SK-N-DZ (cell line): Measurements from ENCODE around the gene PEX13. TPM values are rescaled to one million over a fixed set of nuclear protein-coding genes. Genes with fewer than 3 reads are reported as not detected.
"Not testable (repeated sequence)": the region's sequence is repeated elsewhere in the genome, so short reads cannot be mapped to it uniquely, and the experiment has no call there.

Experiments used
- DNase-seq: peaks from one replicate; pipeline ENCODE4 v3.0.0-alpha.2; 2015; ENCODE audit warnings: low spot score
- polyA plus RNA-seq, 2 experiments: library from polyadenylated mRNA; depleted of rRNA; stranded (reverse); fragments of >200 nt; gene quantifications; 2 replicates each; pipeline ENCODE4 v1.2.3, GENCODE V29; 2014

The PEX13 gene, protein sequence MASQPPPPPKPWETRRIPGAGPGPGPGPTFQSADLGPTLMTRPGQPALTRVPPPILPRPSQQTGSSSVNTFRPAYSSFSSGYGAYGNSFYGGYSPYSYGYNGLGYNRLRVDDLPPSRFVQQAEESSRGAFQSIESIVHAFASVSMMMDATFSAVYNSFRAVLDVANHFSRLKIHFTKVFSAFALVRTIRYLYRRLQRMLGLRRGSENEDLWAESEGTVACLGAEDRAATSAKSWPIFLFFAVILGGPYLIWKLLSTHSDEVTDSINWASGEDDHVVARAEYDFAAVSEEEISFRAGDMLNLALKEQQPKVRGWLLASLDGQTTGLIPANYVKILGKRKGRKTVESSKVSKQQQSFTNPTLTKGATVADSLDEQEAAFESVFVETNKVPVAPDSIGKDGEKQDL
- polyA plus RNA-seq (2014; cell fraction: cytosol; rRNA removed), result 39.6 and 43.1 TPM in 2 replicates
- 27.0 and 27.1 TPM in 2 replicates for polyA plus RNA-seq (2014; cell fraction: nucleus; rRNA removed)

DNA sequence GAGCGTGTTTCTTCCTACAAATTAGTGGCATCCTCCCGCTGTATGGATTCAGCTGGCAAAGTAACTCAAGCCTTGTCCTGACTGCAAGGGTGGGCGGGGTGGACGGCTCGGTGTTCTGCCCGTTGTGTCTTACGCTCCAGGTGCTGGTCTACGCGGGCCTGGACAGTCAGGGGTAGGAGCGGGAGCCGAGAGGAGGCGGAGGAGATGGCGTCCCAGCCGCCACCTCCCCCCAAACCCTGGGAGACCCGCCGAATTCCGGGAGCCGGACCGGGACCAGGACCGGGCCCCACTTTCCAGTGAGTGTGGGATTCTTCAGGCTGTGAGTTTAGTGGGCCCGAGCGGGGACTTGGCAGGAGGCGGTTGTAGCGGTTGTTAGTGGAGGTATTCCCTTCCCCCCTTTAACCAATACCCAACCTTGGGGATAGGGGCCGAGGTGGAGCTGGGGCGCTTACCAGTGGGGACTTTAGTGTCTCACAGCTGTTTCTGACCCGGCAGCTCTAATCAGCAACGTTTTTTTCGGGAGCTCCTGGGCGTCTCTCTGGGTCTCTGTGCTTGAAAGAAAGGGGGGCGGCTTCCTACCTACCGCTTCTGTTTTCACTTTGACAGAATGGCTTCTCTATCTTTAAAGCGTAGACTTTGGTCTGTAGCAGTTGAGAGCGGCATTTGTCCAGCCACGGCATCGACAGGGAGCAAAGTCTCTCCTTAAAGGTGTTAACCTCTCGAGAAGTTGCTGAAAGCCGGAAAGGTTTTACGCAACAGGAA, at the start of gene PEX13, which contains the start of gene PUS10:
PEX13 (plus strand) TSS at position 165 of the 762 bp plus-strand sequence; CDS start at position 205, 40 bp downstream.
PUS10 (minus strand) TSS at position 700 of the 762 bp plus-strand sequence. CDS start 6,365 bp downstream, outside the sequence.
- DNase-seq, result peak; percentile 82

DNA sequence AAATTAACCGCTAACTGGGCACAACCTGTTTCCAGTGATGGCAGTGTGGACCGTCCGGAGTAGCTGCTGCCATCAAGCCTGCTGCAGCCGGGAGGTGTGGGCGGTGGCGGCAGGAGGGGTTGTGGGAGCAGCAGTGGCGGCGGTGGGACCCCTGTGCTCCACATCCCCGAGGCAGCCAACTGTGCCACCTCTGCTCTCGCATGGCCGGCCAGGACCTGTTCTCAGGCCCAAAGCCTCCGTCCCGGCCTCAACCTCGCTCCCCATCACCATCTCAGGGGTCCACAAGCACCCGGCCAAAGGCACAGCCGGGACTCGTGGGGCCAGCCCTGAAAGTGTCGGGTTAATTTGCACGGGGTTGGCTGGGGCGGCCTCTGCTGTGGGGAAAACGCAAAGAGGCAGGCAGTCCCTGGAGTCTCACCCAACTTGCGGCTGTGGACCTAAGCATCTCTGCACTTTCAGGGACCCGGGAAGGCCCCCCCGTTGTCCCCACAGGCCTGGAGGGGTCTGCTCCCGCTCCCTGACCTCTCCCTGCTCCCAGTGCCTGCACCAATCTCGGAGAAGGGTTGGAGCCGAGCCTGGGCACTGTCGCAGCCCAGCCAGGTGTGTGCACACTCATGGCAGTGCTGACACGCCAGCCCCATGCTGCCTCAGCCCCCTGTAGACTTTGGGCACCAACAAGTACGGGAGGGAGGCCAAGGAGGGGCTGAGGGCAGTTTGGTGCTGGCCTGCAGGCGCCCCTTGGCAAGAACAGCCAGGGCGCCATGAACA, 44.4 kb upstream of the PEX13 start:
- DNase-seq, result no peak

DNA sequence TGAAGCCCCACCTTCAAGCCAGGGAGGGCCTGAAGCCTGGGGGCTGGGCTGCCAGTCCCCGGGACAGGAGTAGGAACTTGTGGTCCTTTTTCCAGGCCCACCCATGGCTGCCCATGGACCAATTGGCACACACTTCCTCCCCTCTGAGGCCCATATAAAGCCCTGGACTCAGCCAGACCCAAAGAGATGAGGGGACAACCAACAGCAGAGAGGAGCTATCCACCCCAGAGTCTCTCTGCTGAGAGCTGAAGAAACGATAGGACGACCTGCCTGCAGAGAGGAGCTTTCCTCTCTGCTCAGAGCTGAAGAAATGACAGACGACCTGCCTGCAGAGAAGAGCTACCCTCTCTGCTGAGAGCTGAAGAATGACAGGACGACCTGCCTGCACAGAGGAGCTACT, 43.8 kb upstream of the PEX13 start:
- no peak for DNase-seq

DNA sequence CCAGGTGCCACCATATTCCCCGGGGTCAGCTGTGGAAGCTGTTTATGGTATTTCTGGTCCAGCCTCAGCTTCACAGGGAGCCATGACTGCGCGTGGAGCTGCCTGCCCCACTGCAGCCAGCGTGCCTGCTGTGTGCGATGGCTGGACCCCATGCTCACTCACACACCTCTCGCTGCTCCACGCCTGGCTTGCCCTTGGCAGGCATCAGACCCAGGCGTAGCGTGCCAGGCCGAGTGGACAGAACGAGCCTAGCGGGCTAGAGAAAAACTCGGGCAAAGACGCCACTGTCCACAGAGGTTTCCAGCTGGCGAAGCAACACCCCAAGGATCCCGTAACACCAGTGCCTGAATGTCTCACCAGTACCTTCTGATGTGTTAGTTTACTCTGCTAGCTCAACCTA, 42.9 kb upstream of the PEX13 start:
- no peak for DNase-seq

DNA sequence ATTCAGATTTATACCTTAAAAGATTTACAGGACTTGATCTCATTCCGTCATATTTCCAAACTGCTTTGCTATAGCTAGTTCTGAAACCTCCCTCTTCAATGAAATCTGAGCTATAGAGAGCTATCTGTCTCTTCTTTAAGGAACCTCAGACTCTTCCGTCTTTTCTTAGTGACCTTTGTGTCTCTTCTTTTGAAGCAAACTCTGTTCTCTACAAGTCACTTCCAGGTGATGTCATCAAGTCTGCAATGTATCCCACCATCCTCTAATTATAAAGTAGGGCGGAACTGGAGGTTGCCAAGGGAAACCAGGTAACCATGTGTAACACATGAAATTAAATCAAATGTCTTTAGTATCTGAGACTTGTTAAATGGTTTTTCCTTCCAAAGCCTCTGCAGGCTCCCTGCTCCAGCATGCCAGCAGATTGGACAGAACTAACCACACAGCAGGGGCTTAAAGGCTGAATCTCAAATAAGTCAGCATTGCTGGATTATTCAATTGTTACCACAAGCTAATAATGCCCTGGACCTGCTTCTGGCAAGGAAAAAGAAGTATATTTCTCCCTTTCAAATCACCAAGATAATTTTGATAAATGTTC, 41.2 kb upstream of the PEX13 start:
- DNase-seq, result no peak

DNA sequence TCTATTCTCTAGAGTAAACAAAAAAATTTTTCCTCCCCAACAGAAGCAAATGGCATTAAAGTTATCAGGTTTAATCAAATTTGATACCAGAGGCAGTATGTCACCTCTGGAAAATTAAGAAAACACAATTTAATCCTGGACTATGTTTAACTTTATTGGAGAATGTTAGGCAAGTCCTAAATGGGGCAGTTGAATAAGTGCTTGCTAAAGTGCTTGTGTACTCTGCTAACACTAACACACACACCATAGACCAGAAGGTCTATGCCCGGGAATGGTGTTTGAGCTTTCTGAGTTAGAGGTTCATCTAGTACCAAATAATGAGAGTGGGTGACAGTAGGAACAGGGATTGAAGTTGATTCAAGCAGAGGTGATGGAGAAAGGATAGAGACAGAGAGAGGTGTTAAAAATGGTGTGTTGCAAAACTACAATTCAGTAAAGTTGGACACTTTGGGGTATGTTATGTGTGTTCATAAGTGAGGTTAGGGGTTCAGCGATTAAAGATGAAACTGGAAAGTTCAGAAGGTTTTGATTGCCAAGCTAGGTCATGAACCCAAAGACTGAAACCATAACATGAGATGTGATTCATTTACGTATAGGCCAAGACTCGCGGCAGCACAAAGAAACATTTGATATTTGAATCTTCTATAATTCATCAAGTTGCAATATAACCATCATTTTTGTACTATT, 40.5 kb upstream of the PEX13 start:
- no peak for DNase-seq

DNA sequence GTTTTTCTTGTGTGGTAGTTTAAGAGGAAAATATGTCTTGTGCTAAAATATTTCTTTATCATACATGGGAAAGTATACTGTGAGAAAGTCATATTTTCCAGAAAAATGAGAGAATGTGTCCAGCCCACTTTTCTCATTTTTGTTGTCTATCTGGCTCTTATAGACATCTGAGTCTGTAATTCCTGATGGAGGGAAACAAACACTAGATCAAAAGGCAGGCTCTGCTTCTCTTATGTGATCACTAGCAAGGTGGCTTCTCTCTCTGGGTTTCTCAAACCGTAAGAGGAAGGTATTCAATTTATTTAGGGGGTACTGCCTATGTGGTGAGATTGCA, 40.0 kb upstream of the PEX13 start:
- DNase-seq, result no peak

- no peak for DNase-seq
These were observed 38.3 kb upstream of the PEX13 start for GRCh38 chr2:60979231-60979630.

GRCh38 chr2:60980071-60980815, 37.3 kb upstream of the PEX13 start:
- no peak for DNase-seq

DNA sequence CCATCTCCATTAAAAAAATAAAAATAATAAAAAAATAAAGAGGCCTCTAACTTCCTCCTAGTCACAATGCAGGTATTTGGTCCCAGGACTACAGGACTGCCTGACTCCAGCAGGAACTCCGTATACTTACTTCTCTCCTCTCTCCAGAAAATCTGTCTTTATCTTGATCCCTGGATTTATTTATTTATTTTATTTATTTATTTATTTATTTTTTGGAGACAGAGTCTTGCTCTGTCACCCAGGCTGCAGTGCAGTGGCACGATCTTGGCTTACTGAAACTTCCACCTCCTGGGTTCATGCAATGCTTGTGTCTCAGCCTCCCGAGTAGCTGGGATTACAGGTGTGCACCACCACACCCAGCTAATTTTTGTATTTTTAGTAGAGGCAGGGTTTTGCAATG, 35.5 kb upstream of the PEX13 start:
- not testable (repeated sequence) for DNase-seq

DNA sequence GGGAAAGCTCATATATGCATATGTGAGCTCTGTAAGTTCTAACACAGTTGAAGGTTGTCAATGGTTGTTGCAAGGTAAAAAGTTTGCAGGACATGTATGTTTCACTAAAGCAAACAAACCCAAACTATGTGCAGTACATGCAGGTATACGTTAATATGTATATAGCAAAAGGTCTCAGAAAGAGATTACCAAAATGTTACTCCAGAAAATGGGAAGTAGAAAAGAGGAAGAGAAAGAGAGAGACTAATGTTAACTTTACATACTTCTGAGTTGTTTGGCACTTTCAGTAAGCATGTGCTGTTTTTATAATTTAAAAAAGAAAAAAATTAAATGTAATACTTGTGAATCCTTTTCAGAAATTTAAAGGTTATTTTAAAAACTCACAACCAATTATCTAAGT, 32.8 kb upstream of the PEX13 start:
- no peak for DNase-seq

DNA sequence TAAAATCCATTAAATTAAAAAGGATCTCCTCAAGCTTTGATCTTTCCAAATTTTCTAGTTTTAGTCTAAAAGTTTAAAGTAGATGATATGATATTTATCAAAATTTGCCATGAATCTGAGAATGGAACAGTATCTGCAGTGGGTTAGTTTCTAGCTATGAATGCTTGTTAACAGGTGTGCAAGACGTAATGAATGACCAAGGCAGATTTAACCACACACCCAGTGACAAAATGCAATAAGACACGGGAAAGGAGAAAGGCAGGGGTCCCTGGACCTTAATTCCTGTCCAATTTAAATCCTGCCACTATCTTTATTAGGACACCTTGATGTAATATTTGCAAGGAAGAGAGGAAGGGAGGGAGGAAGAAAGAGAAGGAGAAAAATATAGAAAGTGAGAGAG, 30.5 kb upstream of the PEX13 start:
- no peak for DNase-seq

DNA sequence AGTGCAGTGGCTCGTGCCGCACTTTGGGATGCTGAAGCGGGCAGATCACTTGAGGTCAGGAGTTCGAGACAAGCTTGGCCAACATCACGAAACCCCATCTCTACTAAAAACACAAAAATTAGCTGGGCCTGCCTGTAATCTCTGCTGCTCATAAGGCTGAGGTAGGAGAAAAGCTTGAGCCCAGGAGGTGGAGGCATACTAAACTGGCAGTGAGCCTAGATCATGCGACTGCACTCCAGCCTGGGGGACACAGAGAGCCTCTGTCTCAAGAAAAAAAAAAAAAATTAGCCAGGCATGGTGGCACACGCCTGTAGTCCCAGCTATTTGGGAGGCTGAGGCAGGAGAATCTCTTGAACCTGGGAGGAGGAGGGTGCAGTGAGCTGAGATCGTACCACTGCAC, 29.9 kb upstream of the PEX13 start:
- not testable (repeated sequence) for DNase-seq

DNA sequence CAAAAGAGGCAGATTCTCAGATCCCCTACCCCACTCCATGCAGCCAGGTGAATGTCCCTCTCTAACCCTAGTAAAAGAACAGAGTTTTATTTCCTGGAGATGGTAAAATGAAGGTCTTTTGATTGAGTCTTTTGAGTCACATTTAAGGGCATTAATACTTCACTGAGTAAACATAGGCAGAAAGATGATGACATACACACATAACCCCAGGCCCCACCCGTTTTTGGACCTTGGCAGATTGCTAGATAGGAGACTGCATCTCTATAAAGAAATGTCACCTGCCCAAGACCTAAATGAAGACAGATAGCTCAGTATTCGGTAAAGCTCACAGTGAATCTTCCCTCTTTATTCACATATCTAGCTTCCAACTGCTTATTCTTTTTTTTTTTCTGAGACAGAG, 28.3 kb upstream of the PEX13 start:
- no peak for DNase-seq

DNA sequence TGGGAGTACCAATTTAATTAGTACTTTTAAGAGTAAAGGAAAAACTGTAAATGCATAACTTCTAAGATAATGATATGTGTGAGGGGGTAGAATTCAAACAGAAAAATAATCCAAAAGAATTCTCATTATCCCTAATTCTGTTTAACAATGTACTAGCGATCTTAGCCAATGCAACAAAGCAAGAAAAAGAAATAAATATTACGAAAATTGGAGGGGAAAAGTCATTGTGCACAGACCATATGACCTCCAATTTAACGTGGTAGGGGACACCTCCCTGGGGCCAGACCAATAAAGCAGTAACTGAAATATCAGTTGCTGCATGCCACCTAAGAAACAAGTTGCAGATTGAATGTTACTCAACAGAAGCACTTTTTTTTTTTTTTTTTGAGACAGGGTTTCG, 25.9 kb upstream of the PEX13 start:
- DNase-seq, result no peak

DNA sequence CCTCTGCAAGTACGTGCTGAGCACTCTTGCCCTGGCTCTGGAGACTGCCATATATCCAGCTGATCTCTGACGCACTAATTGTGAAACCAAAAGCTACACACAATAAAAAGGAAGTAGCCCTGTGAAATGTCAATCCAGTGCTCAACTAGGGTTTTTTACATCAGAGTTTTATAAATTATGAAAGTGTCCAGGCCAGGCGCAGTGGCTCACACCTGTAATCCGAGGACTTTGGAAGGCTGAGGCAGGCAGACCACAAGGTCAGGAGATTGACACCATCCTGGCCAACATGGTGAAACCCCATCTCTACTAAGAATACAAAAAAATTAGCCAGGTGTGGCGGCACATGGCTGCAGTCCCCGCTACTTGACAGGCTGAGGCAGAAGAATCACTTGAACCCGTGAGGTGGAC, 24.5 kb upstream of the PEX13 start:
- no peak for DNase-seq

GRCh38 chr2:60994131-60994530, 23.4 kb upstream of the PEX13 start:
- DNase-seq, result no peak

DNA sequence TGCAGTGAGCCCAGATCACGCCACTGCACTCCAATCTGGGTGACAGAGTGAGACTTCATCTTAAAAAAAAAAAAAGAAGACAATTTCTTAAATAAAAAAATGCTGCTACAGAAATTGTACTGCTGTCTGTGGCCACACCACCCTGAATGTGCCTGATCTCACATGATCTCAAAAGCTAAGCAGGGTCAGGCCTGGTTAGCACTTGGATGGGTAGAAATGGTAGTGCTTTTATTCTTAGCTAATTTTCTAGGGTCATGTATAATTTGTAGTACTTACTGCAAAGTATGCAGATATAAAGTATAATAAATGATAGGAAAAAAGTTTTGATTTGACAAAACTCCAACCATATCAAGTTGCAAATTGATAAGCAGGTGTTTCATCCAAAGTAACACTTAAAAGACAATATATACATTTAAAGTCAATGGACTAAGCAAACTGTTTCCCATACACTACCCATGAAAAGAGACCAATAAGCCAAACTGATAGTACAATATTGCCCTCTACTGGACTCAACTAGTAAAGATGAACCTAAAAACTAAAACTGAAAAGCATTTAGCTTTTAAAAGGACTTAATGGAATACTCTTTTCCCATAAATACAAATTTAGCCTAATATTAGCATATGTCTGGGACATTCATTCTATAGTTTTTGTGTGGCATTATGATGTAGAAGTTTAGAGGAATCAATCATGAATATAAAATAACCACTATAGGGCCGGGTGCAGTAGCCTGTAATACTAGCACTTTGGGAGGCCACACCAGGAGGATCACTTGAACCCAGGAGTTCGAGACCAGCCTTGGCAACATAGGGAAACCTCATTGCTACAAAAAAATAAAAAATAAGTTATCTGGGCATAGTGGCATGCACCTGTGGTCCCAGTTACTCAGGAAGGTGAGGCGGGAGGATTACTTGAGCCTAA, 18.6 kb upstream of the PEX13 start:
- DNase-seq, result peak; percentile 47

- no peak for DNase-seq
These were observed 11.8 kb upstream of the PEX13 start for GRCh38 chr2:61005736-61006135.
